H1 (cell line): Measurements from ENCODE around the gene RASGRF1. TPM values are rescaled to one million over a fixed set of nuclear protein-coding genes. Genes with fewer than 3 reads are reported as not detected.

Experiments used
- CTCF ChIA-PET: fragments of 300-600 bp; sonication (Branson Sonifier 250); formaldehyde crosslinking; loops from one replicate; lab custom pipeline; 2021; ENCODE audit not compliant: partially characterized antibody; lab: Charles Lee
- POLR2A ChIA-PET: fragments of 300-600 bp; sonication (Branson Sonifier 250); formaldehyde crosslinking; loops from one replicate; lab custom pipeline; 2021; ENCODE audit warnings: inconsistent platforms; ENCODE audit not compliant: partially characterized antibody; lab: Charles Lee
- DNase-seq, 2 experiments: peaks; one replicate each; pipeline versions ENCODE4 v3.0.0 to v3.0.0-alpha.2; 2010 to 2022; ENCODE audit warnings: low spot score in 2 of 2, low read depth in 1 of 2, mixed read lengths in 1 of 2
- FAIRE-seq: peaks from 2 replicates; lab custom pipeline; 2011; peaks lifted over from hg19 to GRCh38; lab: Jason Lieb, UNC
- H2AFZ ChIP-seq: 2 replicates; pipeline ENCODE4 v1.8.1; 2012; ENCODE audit warnings: low read length, inconsistent platforms
- H2AK5ac ChIP-seq: 2 replicates; pipeline ENCODE4 v1.6.1; 2013; ENCODE audit warnings: low read depth, low read length
- H2BK120ac ChIP-seq: replicated peaks from 2 replicates; pipeline ENCODE3; 2013; ENCODE audit warnings: low read depth, low read length, inconsistent platforms
- H2BK12ac ChIP-seq: 2 replicates; pipeline ENCODE4 v1.6.1; 2013; ENCODE audit warnings: low read depth, low read length
- H2BK15ac ChIP-seq: 2 replicates; pipeline ENCODE4 v1.6.1; 2013; ENCODE audit warnings: low read length
- H2BK20ac ChIP-seq: 2 replicates; pipeline ENCODE4 v1.6.1; 2013; ENCODE audit warnings: low read length
- H2BK5ac ChIP-seq: 2 replicates; pipeline ENCODE4 v1.6.1; 2013; ENCODE audit warnings: low read depth, low read length
- H3K14ac ChIP-seq: 2 replicates; pipeline ENCODE4 v1.6.1; 2013; ENCODE audit warnings: inconsistent platforms; ENCODE audit not compliant: insufficient read length
- H3K18ac ChIP-seq: 2 replicates; pipeline ENCODE4 v1.6.1; 2013; ENCODE audit warnings: low read length; ENCODE audit errors: extremely low read depth
- H3K23ac ChIP-seq: 2 replicates; pipeline ENCODE4 v1.6.1; 2013; ENCODE audit warnings: inconsistent platforms; ENCODE audit not compliant: insufficient read length
- H3K23me2 ChIP-seq: 2 replicates; pipeline ENCODE4 v1.6.1; 2013; ENCODE audit warnings: low read depth, low read length
- H3K27ac ChIP-seq: 2 replicates; pipeline ENCODE4 v1.6.1; 2011; ENCODE audit warnings: low read depth, low read length, inconsistent platforms
- H3K27me3 ChIP-seq, 4 experiments: replicated peaks in 1 of 4; 1 replicate in 1 of 4; 2 replicates in 3 of 4; pipeline versions ENCODE4 v1.6.1 to v1.8.1; 2011 to 2013; ENCODE audit warnings: low read length in 3 of 4, mild to moderate bottlenecking in 3 of 4, inconsistent platforms in 2 of 4, mixed read lengths in 2 of 4, moderate library complexity in 1 of 4; ENCODE audit not compliant: control insufficient read depth in 3 of 4, insufficient read depth in 3 of 4; ENCODE audit errors: extremely low read depth in 1 of 4
- H3K36me3 ChIP-seq, 4 experiments: 2 replicates each; pipeline versions ENCODE4 v1.6.1 to v1.8.1; 2011 to 2013; ENCODE audit warnings: mild to moderate bottlenecking in 4 of 4, low read length in 3 of 4, moderate library complexity in 2 of 4, control low read depth in 1 of 4, inconsistent platforms in 1 of 4; ENCODE audit not compliant: insufficient read depth in 4 of 4, control insufficient read depth in 2 of 4
- H3K4ac ChIP-seq: replicated peaks from 2 replicates; pipeline ENCODE3; 2013; ENCODE audit warnings: low read length, low read depth, mixed read lengths, inconsistent platforms; ENCODE audit not compliant: insufficient read length
- H3K4me1 ChIP-seq, 4 experiments: replicated peaks in 1 of 4; 1 replicate in 1 of 4; 2 replicates in 3 of 4; pipeline versions ENCODE4 v1.6.1 to v1.8.1; 2011 to 2013; ENCODE audit warnings: low read length in 3 of 4, inconsistent platforms in 2 of 4, mixed read lengths in 1 of 4; ENCODE audit not compliant: insufficient read depth in 4 of 4, control insufficient read depth in 3 of 4
- H3K4me2 ChIP-seq, 2 experiments: 2 replicates each; pipeline versions ENCODE4 v1.6.1 to v1.8.1; 2011 to 2013; ENCODE audit warnings: low read depth in 2 of 2, low read length in 2 of 2, control low read depth in 1 of 2, inconsistent platforms in 1 of 2, mild to moderate bottlenecking in 1 of 2; ENCODE audit not compliant: insufficient read depth in 1 of 2
- H3K4me3 ChIP-seq, 4 experiments: fragments of 200-600, 300-600 bp in 1 of 4; sonication (generic), shearing (Covaris generic), sonication (Bioruptor Twin) in 1 of 4; 2 replicates each; pipeline versions ENCODE4 v1.5.1 to v1.8.1; 2011 to 2016; ENCODE audit warnings: low read length in 4 of 4, low read depth in 3 of 4, control low read depth in 2 of 4, inconsistent platforms in 2 of 4, mild to moderate bottlenecking in 2 of 4, mixed read lengths in 1 of 4, moderate library complexity in 1 of 4; ENCODE audit not compliant: insufficient read depth in 2 of 4; ENCODE audit errors: extremely low read depth in 1 of 4
- H3K56ac ChIP-seq: replicated peaks from 2 replicates; pipeline ENCODE3; 2013; ENCODE audit warnings: low read depth, mild to moderate bottlenecking, mixed read lengths, low read length, inconsistent platforms; ENCODE audit not compliant: insufficient read length
- H3K79me1 ChIP-seq: 2 replicates; pipeline ENCODE4 v1.6.1; 2013; ENCODE audit warnings: low read depth, low read length, control low read depth
- H3K79me2 ChIP-seq, 2 experiments: 2 replicates each; pipeline versions ENCODE4 v1.6.1 to v1.8.1; 2012 to 2013; ENCODE audit warnings: low read length in 2 of 2, mild to moderate bottlenecking in 2 of 2, inconsistent platforms in 1 of 2; ENCODE audit not compliant: insufficient read depth in 2 of 2, control insufficient read depth in 1 of 2
- H3K9ac ChIP-seq, 4 experiments: replicated peaks in 1 of 4; 1 replicate in 1 of 4; 2 replicates in 3 of 4; pipeline versions ENCODE4 v1.6.1 to v1.8.1; 2011 to 2013; ENCODE audit warnings: low read depth in 3 of 4, low read length in 3 of 4, control low read depth in 2 of 4, mild to moderate bottlenecking in 2 of 4, moderate library complexity in 2 of 4, inconsistent platforms in 1 of 4; ENCODE audit errors: extremely low read depth in 1 of 4
- H3K9me3 ChIP-seq, 2 experiments: 2 replicates each; pipeline versions ENCODE4 v1.6.1 to v1.8.1; 2012 to 2013; ENCODE audit warnings: mild to moderate bottlenecking in 2 of 2, moderate library complexity in 2 of 2, control low read depth in 1 of 2, inconsistent platforms in 1 of 2, low read depth in 1 of 2, low read length in 1 of 2, mixed read lengths in 1 of 2; ENCODE audit not compliant: insufficient read depth in 2 of 2
- H4K20me1 ChIP-seq, 2 experiments: replicated peaks in 1 of 2; 2 replicates each; pipeline versions ENCODE3 to v1.8.1; 2011 to 2013; ENCODE audit warnings: inconsistent platforms in 2 of 2, low read length in 2 of 2, mild to moderate bottlenecking in 1 of 2; ENCODE audit not compliant: insufficient read depth in 2 of 2, control insufficient read depth in 1 of 2
- H4K5ac ChIP-seq: 2 replicates; pipeline ENCODE4 v1.6.1; 2013; ENCODE audit warnings: low read length, low read depth, mixed read lengths, inconsistent platforms; ENCODE audit not compliant: insufficient read length
- H4K8ac ChIP-seq: 2 replicates; pipeline ENCODE4 v1.8.0; 2013; ENCODE audit warnings: mild to moderate bottlenecking, moderate library complexity, low read length, inconsistent platforms; ENCODE audit not compliant: insufficient read depth; ENCODE audit errors: extremely low read depth
- H4K91ac ChIP-seq: replicated peaks from 2 replicates; pipeline ENCODE3; 2013; ENCODE audit warnings: low read length, mixed read lengths, inconsistent platforms; ENCODE audit not compliant: insufficient read length
- BCL11A ChIP-seq, 2 experiments: IDR thresholded peaks; one replicate each; pipeline ENCODE4 v1.6.1; 2011; ENCODE audit warnings: low read depth in 2 of 2, low read length in 2 of 2, mild to moderate bottlenecking in 2 of 2
- CBX8 ChIP-seq: fragments of 300-800, 300-1000 bp; sonication (generic); IDR thresholded peaks from 2 replicates; pipeline ENCODE4 v1.7.1; 2016; ENCODE audit warnings: low read depth, low read length, borderline replicate concordance
- HDAC6 ChIP-seq: IDR thresholded peaks from one replicate; pipeline ENCODE4 v1.7.1; 2012; ENCODE audit warnings: low read depth, mild to moderate bottlenecking, inconsistent platforms, low read length, moderate library complexity
- JUND ChIP-seq: IDR thresholded peaks from 2 replicates; pipeline ENCODE4 v1.6.1; 2011; ENCODE audit warnings: mild to moderate bottlenecking, improper control_type of control experiment, low read length
- KDM5A ChIP-seq: fragments of 200-600 bp; IDR thresholded peaks from 2 replicates; pipeline ENCODE4 v1.7.1; 2012; ENCODE audit warnings: mild to moderate bottlenecking, low read length, inconsistent platforms, mixed read lengths
- NRF1 ChIP-seq: IDR thresholded peaks from 2 replicates; pipeline ENCODE4 v1.6.1; 2011; ENCODE audit warnings: mild to moderate bottlenecking, low read depth, low read length, improper control_type of control experiment
- POLR2AphosphoS5 ChIP-seq: IDR thresholded peaks from 2 replicates; pipeline ENCODE4 v1.6.1; 2011; ENCODE audit warnings: low read depth, low read length
- RXRA ChIP-seq: IDR thresholded peaks from 2 replicates; pipeline ENCODE4 v1.6.1; 2011; ENCODE audit warnings: low read depth, mild to moderate bottlenecking, low read length, moderate library complexity; ENCODE audit not compliant: insufficient read depth
- SUZ12 ChIP-seq: fragments of 200-600 bp; sonication (generic); IDR thresholded peaks from 2 replicates; pipeline ENCODE4 v1.6.1; 2012; ENCODE audit warnings: mild to moderate bottlenecking, inconsistent platforms, low read length, moderate library complexity, mixed read lengths
- TEAD4 ChIP-seq: IDR thresholded peaks from 2 replicates; pipeline ENCODE4 v1.6.1; 2012; ENCODE audit warnings: low read depth, low read length, inconsistent platforms, mixed read lengths
- WGBS, 2 experiments: shearing (Covaris generic) in 1 of 2; methylation state at CpG; one replicate each; pipeline versions ENCODE4 v1.1.6 to v1.1.7; 2013 to 2015; ENCODE audit warnings: low lambda C conversion rate in 2 of 2, mixed read lengths in 2 of 2, inconsistent platforms in 1 of 2, low coverage in 1 of 2, missing lambda C conversion rate in 1 of 2; ENCODE audit not compliant: insufficient replicate concordance in 2 of 2, insufficient coverage in 1 of 2, insufficient read length in 1 of 2; ENCODE audit errors: extremely low coverage in 1 of 2, missing lambda C conversion rate in 1 of 2; 5-methylcytosine and 5-hydroxymethylcytosine counted together
- polyA plus RNA-seq, 7 experiments: library from polyadenylated mRNA; depleted of rRNA in 3 of 7; stranded (reverse) in 5 of 7; unstranded in 2 of 7; fragments of >200 nt in 5 of 7; fragments of 200-250 nt in 2 of 7; gene quantifications; 1 replicate in 5 of 7; 2 replicates in 1 of 7; 4 replicates in 1 of 7; pipeline versions ENCODE4 v1.2.1 to v1.2.3, GENCODE V29; 2011 to 2013; ENCODE audit warnings: missing spikeins in 2 of 7, mixed read lengths in 2 of 7
- total RNA-seq: library from RNA; stranded (reverse); fragmentation: NEBNext Ultra II Directional; extraction: Animal tissue kit (Norgen Biotek cat#: 25700); gene quantifications from 2 replicates; pipeline ENCODE4 v1.2.1, GENCODE V29; 2021

The RASGRF1 gene
- total and polyA plus RNA-seq, 2 of the 8 experiments (the other 6 are each of a cell fraction or from before 2014, with no cell fraction given), result 0.42 to 0.67 TPM

DNA sequence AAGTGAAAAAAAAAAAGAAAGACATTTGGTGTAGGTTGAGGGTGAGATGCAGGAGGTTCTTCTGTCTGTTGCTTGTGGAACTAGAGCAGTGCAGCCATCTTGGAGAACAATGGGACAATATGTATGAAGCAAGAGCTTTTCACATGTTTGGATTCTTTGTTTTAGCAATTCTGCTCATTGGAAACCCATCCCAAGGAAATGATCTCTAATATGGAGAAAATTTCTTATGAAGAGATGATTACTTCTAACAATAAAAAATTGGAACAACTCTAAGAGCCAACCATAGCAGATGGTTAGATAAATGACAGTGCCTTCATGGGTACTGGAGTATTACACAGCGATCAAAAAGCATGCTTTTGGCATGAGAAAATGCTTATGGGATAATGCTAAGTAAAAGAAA lies 56.3 kb downstream of the RASGRF1 start:
- WGBS, 2 experiments, result 100% methylated on average over 1 of the region's 1 CpG; no CpG with 5 or more reads in 1 of the 2 experiments
- Histone ChIP-seq H3K4me3 (no peak overlapping the region), H2AFZ (no peak overlapping the region), H4K5ac (no peak overlapping the region), H3K27me3 (peaks cover 0 to 4% (median 0%) of the 10 kb centered on the region in 4 experiments; a peak in 3 of 7 replicates), H2AK5ac (no peak overlapping the region), H4K20me1 (no peaks in the 10 kb centered on the region), H3K23ac (no peak overlapping the region), H3K4me1 (peaks cover 0 to 12% (median 5%) of the 10 kb centered on the region in 4 experiments), H3K9ac (no peak overlapping the region), H3K14ac (no peak overlapping the region), H3K9me3 (0 out of 4 replicates have a peak, but pooled peaks cover 0 to 3% of the 10 kb centered on the region in 2 experiments), H4K91ac (no peak overlapping the region), H3K79me2 (no peaks in the 10 kb centered on the region), H3K36me3 (no peaks in the 10 kb centered on the region), H2BK12ac (no peak overlapping the region), H2BK120ac (no peak overlapping the region), H2BK5ac (no peak overlapping the region), H3K27ac (no peak overlapping the region), H2BK15ac (no peak overlapping the region), H3K23me2 (no peaks in the 10 kb centered on the region), H4K8ac (no peak overlapping the region), H3K18ac (no peak overlapping the region), H3K4me2 (no peak overlapping the region), H2BK20ac (no peak overlapping the region), H3K56ac (no peak overlapping the region), H3K4ac (no peak overlapping the region), H3K79me1 (no peaks in the 10 kb centered on the region)
- DNase-seq (no peak), FAIRE-seq (no peak)
- CTCF ChIA-PET, result interaction anchor here (0.7 to 15.0 kb wide), 6 partner anchors 8 to 145 kb away, joined by 3 to 352 read pairs (median 9); no protein-coding TSS in a partner anchor
- POLR2A ChIA-PET, result no interaction called here
- TF ChIP-seq POLR2AphosphoS5 (no peak), KDM5A (no peak), JUND (no peak), NRF1 (no peak), CBX8 (no peak), BCL11A (IDR thresholded peaks at IDR 0.05; ENCODE audit: low read depth in 2 of 2, low read length in 2 of 2) (no peak), SUZ12 (no peak), RXRA (no peak), HDAC6 (no peak), TEAD4 (no peak)
